Stimulated activated CD4-positive, alpha-beta T cell treated with anti-CD3 and anti-CD28 coated beads, Interleukin-4, amount 100 ng/mL, for 24 hours (primary cell): ENCODE measurements around the gene HS1BP3.

ENCODE experiments used
- DNase-seq: peaks from one replicate; pipeline ENCODE4 v3.0.0-alpha.2; 2020

HS1BP3 gene

DNA sequence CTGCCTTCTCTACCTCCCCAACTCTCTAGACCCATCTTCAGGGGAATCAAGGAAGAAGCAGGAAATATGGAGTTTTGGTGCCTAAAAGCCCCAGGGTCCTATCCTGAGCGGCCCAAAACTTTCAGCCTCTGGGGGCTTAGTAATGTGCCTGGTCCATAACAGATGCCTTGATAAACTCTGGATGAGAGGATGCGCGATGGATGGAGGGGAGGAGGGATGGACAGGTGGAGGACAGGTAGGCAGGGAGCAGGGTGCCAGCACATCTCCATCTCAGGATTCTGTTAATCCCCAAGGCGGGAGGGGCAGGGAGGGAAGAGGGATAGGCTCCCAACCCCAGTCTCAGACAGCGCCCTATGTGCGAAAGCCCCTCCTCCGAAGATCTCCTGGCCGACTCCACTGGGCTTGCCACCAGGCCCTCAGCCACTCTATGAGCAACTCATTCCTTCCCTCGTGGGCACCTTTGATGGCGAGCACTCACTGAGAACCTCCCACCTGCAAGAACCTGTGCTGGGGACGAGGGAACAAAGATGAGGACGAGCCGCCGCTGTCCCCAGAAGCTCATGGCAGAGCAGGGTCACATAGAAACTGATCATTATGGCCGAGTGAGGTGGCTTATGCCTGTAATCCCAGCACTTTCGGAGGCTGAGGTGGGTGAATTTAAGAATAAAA is 23.1 kb downstream of the HS1BP3 start:
- no peak for DNase-seq

DNA sequence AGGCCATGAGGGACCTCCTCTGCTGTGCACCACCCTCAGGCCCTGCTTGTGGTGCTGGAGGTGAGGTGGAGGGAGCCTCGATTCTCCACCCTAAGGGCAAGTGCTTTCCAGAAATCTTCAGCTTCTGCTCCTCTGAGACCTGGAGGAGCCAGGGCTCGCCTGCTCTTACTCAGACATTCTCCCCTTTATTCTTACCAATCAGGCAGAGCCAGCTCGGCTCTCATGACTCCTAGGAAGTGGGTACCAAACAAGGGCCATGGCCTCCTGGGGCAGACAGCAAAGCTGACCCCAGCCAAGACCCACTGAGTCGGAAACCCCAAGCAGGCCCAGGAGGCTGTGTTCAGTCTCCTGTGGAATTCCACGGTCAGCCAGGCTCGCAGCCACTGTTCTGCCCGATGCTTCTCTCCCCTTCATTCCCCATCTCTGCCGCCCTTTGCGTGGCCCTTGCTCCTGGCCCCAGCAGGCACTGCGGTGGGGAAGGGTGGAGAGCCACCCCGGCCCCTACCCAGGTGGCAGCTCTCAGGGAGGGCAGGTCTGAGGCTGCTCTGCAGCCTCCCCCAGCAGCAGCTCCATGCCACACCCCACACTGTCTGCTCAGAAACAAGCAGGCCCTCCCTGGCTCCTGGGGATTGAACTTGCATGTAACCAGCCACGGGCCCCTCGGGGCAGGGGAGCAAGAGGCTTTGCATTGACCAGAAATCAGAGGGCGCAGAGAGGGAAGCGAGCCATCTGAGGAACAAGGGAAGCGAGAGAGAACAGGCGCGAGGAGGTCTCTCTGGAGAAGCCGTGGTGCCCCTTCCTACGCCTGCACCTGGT is 24.0 kb downstream of the HS1BP3 start:
- DNase-seq = no peak

DNA sequence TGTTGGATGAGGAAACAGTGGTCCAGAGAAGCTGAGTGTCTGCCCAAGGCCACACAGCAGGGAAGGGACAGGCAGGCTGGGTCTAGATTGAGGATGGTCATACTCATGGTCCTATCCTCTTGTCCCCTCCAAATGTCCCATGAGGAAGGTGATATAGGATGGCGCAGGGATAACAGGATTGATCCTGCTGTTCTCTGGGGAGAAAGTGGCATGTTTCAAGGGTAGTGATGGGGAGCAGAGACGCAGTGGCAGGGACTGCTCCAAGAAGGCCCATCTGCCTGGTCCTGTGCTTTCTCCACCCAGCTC is 24.6 kb downstream of the HS1BP3 start:
- no peak for DNase-seq

DNA sequence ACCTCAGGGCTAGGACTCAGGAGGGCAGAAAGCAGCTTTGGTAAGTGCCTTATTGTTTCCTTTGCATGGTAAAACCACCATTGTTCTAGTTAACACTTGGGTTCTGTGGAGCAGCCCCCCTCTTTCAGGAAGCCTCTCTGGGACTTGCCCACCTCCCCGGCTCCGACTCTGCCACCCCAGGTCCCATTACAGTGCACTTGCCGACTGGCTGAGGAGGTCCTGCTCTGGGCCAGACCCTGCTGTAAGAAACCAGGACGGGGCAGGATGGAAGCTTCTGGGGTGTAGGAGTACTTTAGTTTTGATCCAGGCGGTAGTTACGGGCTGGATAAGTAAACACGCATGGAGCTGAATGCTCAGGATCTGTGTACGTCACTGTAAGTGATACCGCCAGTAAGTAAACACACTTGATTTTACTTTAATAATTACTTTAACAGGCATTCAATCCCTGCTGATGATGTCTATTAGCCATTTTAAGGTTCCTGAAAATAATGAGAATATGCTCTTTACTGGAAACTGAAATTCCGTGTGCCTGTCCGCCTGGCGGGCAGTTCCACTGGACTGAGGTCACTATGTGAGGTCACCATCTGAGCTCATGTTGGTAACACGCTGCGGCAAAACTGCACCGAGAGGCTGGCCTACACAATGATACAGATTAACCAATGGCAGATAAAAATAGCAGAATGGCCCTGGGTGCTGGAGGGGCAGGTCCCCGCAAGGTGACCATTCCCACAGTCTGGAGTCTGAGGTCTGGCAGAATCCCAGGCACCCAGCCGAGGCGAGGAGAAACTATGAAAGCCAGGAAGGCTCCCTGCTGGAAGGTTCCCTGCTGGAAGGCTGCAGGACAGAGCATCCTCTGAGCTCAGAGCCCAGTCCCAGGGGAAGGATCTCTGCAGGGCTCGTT is 25.2 kb downstream of the HS1BP3 start:
- DNase-seq = no peak

DNA sequence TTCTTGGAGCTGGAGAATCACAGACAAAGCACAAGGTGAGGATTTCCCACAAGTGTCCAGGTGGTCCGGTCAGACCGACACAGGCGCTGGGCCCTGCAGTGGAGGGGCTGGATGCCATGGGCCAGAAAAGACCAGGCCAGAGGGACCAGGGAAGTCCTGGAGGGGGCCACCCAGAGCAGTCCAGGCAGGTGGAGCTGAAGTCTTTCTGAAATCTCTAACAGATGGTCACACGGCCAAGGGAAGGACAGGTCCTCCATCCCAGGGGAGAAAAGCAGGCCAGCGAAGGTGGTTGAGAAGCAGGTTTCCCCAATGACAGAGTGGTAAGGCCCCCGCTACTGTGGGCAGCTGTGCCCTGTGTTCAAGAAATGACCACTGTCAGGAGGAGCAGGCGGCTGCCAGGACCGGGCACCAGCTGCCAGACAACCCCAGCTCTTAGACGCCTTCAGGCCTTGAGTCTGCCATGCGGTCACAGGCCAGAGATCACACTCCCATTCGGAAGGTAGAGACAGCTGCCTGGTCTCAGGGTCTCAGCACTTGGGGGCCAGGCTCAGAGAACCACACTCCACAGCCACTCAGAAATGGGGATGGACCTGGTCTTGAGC is 25.9 kb downstream of the HS1BP3 start:
- no peak for DNase-seq

DNA sequence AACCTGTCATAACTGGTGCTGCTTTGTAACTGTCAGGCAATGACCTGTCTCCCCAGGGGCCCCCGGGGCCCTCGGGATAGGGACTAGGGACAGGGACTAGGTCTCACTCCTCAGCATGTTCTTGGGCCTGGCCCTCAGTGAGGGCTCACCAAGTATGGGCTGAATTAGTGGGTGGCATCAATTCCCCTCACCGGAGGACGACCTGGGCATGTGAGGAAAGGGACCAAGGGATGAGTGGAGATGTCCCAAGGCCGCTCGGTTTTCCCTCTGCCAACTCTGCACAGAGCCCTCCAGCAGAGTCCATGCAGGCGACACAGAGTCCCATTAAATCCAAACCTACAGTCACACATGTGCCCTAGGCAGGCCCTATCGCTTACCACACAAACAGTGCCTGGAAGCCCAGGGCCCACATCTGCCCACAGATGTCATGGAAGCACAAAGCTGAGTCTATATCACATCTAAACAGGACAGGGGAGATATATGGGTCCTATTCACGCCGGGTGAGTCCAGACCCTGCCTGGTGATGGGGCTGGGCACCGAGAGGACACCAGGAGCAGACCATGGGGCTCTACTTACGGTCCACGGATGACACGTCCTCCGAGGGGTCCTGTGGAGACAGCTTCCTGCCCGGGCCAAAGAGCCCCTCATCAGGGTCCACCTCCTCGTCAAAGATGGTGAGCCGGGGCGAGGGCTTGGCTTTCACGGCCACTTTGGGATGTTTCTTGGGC is 26.6 kb downstream of the HS1BP3 start:
- no peak for DNase-seq

DNA sequence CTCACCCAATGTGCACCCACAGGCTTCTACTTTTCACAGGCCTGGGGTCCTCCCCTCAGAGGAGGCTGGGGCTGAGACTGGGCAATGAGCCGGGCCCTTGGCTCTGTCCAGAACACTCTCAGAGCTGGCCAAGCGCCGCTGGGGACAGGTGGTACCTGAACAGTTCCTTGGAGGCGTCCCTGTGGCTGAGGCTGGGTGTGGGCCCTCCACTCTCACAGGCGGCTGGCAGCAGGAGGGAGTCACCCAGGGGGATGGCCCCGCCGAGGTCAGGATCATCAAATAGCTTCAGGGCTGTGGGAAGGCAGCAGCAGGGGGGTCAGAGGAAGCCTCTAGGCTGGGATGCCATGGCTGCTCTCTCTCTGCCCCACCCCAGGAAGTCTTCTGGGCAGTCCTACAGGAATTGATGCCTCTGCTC is 27.1 kb downstream of the HS1BP3 start:
- DNase-seq = no peak

DNA sequence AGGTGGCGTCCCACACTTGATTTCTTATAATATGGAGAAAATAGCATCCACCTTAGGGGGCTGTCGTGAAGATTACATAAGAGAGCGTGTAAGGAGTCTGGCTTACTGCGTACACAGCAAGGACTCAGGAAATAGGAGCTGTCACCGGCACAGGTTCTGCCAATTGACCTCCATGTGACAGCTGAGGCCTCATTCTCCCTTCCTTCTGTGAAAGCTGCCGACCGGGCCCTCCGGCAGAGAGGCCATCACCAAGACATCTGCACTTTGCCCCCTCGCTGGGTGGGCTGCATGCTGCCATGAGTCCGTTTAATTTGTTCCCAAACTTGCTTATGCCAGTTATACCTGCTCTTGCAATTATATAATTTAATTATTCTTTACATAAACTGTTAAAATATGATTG is 27.7 kb downstream of the HS1BP3 start:
- DNase-seq = no peak

DNA sequence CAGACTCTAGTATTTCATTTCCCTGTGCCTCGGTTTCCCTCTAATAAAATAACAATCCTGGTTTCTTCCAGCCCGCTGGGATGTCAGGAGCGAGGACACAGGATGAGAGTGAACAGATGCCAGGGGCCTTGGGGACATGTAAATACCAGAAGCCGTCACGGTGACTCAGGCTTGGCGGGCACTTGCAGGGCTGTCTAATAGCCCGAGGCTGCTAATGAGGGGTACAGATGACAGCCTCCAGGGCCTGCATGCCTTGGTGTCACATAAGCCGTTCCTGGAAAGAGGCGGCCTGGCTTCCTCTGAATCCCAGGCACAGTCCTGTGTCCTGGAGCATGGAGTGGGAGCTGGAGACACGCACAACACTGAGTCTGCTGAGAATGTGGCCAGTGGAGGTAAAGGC is 28.2 kb downstream of the HS1BP3 start:
- no peak for DNase-seq

DNA sequence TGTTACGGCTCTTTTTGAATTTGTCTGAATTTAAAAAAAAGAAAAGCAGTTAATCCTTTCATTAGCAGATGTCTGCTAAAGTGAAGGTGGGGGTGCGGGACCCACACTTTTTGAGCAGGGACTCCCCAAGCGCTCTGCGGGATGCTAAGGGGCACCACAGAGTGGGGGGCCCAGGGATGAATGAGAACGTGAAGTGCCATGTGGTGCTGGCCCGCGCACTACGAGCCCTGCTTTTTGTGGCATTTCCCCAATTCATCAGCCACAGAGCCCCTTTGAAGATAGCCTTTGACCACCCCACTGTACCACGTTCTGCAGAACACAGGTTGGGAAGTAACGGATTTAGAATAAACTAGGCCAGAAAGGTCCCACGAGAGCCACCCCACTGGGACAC is 28.6 kb downstream of the HS1BP3 start:
- no peak for DNase-seq

DNA sequence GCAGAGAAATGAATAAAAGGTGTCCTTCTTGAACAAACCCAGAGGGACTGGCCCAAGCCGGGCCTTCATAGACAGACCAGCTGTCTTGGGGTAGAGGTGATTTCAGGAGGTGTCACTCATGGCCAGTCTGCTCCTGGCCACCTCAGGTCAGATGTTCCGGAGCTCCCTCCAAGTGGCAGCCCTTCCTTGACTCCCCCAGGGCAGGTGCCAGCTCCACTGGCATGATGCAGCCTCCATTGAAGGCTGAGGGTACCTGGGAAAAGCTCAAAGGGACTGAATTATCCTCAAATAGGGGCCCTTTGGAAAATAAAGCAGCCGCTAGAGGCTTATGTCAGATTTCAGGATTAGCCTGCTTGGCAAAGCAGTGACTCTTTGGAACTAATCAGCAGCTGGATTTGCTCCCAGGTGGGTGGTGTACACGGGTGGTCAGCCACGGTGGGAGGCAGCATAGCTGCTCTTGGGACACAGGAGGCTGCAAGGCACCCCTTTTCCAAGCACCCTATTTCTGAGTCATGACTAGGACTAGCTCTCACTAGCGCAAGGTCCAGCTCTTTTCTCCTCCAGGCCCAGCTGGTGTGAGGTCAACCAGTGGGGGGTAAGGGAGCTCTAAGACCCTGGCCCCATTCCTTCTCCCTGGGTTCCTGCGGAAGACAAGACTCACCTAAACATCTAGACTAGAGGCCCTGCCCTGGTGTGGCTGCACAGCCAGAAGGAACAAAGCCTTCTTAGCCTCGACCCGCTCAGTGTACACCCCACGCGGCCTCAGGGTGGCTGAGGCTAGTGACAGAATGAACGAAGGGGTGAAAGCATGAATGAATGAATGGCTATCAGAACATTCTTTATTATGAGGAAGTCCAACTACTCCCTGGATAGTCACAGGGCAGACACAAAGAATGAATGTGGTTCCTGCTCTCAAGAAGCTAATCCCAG is 29.3 kb downstream of the HS1BP3 start:
- DNase-seq = no peak

DNA sequence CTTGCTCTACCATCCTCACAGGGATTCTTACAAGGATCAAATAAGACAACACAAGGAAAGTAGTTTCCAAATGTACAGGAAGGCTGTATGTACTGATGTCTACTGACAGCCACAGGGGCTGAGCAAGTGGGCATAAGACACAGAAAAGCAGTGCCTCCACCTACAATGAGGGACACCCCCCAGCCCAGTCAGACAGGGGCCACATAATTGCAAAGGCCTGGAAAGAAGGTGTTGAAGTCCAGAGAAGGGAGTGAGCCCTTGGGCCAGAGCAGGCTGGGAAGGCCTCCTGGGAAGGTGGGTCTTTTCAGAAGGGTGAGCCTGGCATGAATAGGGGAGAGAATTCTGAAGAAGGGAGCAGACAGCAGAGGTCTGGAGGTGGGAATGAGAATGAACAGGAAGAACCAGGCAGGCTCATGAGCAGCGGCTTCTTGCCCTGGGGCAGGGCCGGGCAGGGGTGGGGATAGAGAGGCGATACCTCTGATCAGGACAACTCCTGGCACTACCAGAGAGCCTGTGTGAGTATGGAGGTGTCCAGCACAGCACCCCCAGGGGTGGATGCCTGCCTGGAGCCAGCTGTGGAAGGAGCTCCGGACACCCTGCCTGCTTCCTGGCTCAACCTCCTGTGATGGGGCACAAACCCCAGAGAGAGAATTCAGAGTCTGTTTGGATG is 30.1 kb downstream of the HS1BP3 start:
- no peak for DNase-seq

DNA sequence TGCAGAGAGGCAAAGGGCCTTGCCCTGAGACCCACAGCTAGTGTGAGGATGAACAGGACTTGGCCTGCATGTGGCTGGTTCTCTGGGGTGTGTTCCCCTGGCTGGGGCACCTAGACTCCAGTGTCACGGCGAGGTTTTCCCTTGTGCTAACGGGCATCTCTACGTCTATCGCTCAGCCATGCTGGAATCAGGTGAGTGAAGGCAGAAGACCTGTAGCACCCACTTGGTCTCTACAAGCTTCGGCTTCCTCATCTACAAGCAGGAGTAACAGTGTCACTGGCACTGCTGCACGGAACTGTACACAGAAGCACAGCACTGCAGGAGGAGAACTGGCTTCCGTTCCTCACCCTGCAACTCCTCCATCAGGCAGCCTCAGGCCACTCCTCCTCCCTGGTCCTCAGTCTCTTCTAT is 30.6 kb downstream of the HS1BP3 start:
- DNase-seq = no peak

DNA sequence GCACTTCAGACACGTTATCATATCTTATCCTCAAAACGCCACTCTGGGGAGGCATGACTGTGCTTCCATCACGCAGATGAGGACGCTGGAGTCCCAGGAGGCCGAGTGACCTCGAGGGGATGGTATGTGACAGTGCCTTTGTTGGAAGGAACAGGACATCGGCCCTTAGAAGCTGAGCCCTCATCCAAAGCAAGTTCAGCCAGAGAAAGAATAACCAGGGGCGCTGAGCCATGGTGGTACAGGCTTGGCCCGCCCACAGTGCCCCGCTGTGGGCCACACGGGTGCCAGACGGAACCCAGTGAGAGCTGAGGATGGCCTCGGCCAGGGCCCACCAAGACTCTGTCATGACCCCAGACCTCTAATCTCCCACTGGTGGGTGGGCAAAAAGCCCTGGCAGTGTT is 31.3 kb downstream of the HS1BP3 start:
- DNase-seq = no peak

DNA sequence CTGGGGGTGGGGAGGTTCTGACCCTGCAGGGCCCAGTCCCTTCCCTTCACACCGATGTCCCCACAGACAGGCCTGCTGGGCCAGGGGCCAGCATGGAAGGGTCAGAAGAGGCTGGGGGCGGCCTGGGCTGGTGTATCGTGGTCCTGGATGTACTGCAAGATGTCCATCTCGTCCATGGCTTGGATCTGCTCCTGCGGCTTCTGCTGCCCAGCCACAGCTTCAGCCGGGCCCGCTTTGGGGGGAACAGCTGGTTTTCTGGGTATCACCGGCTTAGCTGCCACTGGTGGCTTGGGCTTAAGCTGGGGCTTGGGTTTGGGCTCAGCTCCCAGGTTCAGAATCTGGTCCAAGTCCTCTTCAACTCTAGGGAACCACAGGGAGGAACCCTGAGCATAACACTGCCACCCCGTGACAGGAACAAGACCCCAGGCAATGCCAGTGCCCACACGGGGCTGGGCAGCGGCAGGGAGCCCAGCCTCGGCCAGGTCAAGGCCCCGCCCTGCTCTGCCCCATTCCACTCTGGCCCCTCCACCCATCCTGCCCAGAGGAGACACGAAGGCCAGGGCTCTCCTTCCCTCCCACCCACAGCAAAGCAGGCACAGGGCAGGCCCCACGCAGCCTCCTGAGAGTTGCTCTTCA is 31.9 kb downstream of the HS1BP3 start:
- DNase-seq = no peak

DNA sequence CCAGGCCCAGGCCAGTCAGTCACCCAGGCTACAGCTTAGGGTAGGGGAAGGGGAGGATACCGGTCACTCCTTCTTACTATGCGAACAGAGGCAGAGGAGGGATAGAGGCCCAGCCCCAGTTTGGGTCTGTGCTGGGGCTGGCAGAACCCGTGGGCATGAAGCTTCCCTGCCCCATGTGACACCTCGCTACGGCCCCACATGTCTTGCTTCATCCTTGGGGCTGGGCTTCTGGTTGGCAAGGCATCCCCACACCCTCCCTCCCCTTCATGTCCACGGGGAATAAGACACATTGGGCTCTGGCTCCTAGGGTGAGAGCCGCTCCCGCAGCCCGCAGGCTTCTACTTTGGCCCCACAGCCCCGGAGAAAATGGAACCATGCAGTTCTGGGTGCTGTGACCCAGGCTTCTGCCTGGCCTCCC is 32.4 kb downstream of the HS1BP3 start:
- DNase-seq = no peak

DNA sequence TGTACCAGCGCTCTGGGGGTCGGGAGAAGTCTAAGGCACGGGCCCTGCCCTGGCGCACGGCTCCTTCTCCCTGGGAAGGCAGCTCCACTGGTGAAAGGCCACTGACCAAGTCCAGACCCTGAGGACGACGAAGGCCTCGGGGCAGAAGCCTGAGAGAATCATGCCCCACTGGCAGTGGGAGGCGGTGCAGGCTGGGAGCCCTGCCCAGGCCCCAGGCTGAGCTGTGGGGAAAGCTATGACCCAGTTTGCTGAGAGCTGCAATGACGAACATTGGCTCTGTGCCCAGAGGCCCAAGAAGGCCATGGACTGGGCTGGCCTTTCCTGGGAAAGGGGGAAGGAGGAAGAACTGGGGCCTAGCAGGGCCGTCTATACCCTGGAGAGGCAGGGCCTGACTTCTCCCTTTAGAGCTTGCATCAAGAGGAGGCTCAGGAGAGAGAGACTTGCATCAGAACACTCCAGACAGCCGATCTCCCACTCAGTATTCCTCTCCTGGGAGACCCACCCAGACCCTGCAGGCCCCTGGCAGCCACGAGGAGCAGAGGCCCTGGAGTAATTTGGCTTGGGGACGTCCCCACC is 32.9 kb downstream of the HS1BP3 start:
- DNase-seq = no peak

DNA sequence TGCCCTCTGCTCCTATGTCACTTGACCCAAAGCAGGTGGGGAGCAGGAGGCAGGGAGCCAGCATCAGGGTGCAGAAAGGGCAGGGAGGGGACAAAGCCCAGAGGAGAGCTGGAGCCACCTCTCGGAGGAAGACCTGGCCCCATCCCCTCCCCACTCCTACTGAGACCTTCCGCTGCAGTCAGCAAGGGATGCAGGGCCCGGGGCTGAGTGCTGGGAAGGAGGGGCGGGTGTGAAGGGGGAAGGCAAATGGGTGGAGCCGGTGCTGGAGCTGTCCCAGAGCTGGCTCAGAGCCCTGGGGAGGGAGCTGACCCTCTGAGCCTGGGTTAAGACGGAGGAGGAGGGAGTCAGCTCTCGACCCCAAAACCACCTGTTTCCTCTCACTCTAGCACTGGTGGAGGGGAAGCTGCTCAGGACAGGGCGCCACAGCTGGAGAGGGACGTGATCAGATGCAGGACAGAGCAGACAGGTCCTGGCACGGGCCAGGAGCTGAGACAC is 33.8 kb downstream of the HS1BP3 start:
- DNase-seq = no peak

DNA sequence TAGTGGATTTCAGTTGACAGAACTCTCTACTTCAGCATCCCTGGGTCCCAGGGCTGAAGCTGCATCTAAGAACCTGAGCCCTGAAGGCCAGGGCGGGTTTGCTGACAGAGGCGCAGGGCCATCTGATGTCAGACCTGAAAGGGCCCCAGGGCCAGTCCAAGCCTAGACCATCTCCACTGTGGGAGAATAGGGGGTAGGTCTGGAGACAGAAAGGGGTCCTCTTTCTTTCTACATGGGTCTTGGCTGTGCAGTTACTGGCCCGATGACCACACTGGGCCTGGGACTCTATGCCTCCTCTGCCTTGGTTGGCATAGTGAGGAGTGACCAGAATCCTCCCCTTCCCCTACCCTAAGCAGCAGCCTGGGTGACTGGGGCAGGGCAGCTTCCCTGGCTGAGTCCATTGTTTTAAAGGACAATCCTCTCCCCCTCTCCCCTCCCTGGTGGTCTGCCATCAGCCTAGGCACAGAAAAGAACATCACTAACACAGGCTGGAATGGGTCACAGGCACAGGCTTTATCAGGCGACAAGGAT is 34.5 kb downstream of the HS1BP3 start:
- DNase-seq = no peak
